Stimulated activated CD4-positive, alpha-beta T cell treated with anti-CD3 and anti-CD28 coated beads, TNF-alpha, amount 100 ng/mL, for 1 hour (primary cell): ENCODE measurements around the gene TMEM254.
"Not testable (repeated sequence)": the region's sequence is repeated elsewhere in the genome, so short reads cannot be mapped to it uniquely, and the experiment has no call there.

ENCODE experiments used
- DNase-seq, 3 donors: peaks; one replicate each; pipeline ENCODE4 v3.0.0-alpha.2; 2020; ENCODE audit warnings: low read depth in 3 of 3, low spot score in 1 of 3

The TMEM254 gene

GRCh38 chr10:80075781-80076180 is 2.7 kb upstream of the TMEM254 start:
- no peak for DNase-seq

- DNase-seq = no peak
Measured at GRCh38 chr10:80077869-80078447, 507 bp upstream of the TMEM254 start.

GRCh38 chr10:80079312-80079719 is 851 bp downstream of the TMEM254 start:
- DNase-seq = no peak

GRCh38 chr10:80081026-80081425 is 2.6 kb downstream of the TMEM254 start:
- DNase-seq = no peak

GRCh38 chr10:80081801-80082750 is 3.6 kb downstream of the TMEM254 start:
- no peak for DNase-seq

- DNase-seq = no peak
Measured at GRCh38 chr10:80090121-80090520, 11.7 kb downstream of the TMEM254 start.

- DNase-seq = no peak
Measured at GRCh38 chr10:80094231-80094630, 15.8 kb downstream of the TMEM254 start.

GRCh38 chr10:80098272-80098671 is 19.8 kb downstream of the TMEM254 start:
- DNase-seq = not testable (repeated sequence)

- DNase-seq = not testable (repeated sequence)
Measured at GRCh38 chr10:80099295-80099694, 20.8 kb downstream of the TMEM254 start.

GRCh38 chr10:80100116-80100515 is 21.7 kb downstream of the TMEM254 start:
- no peak for DNase-seq

- DNase-seq = no peak
Measured at GRCh38 chr10:80100861-80101695, 22.6 kb downstream of the TMEM254 start.

- DNase-seq = no peak
Measured at GRCh38 chr10:80104066-80104926, 25.8 kb downstream of the TMEM254 start.

- no peak for DNase-seq
Measured at GRCh38 chr10:80108576-80109239, 30.2 kb downstream of the TMEM254 start.

GRCh38 chr10:80110986-80111385 is 32.5 kb downstream of the TMEM254 start:
- no peak for DNase-seq

GRCh38 chr10:80118669-80119068 is 40.2 kb downstream of the TMEM254 start:
- no peak for DNase-seq

GRCh38 chr10:80122110-80122710 is 43.7 kb downstream of the TMEM254 start:
- DNase-seq = no peak

GRCh38 chr10:80122746-80123145 is 44.3 kb downstream of the TMEM254 start:
- DNase-seq = no peak

- no peak for DNase-seq
Measured at GRCh38 chr10:80126876-80127275, 48.4 kb downstream of the TMEM254 start.

GRCh38 chr10:80131499-80131901 is 53.0 kb downstream of the TMEM254 start:
- DNase-seq = no peak
